NT2/D1 (cell line): ENCODE measurements around the gene ZNF268.

Source experiments
- DNase-seq: peaks from one replicate; pipeline ENCODE4 v3.0.0-alpha.2; 2011; ENCODE audit warnings: low read depth, low spot score
- H3K27me3 ChIP-seq: 2 replicates; pipeline ENCODE4 v1.6.0; 2011; ENCODE audit warnings: mild to moderate bottlenecking; ENCODE audit not compliant: insufficient read length, insufficient read depth
- H3K36me3 ChIP-seq: 2 replicates; pipeline ENCODE4 v1.6.1; 2011; ENCODE audit warnings: mild to moderate bottlenecking, low read length, mixed read lengths; ENCODE audit not compliant: insufficient read depth, insufficient read length
- H3K4me1 ChIP-seq: 2 replicates; pipeline ENCODE4 v1.5.1; 2011; ENCODE audit not compliant: insufficient read depth, insufficient read length
- H3K4me3 ChIP-seq: 2 replicates; pipeline ENCODE4 v1.5.1; 2011; ENCODE audit warnings: low read depth; ENCODE audit not compliant: insufficient read length
- H3K9ac ChIP-seq: 2 replicates; pipeline ENCODE4 v1.6.0; 2011; ENCODE audit warnings: low read depth; ENCODE audit not compliant: insufficient read length
- H3K9me3 ChIP-seq: 2 replicates; pipeline ENCODE4 v1.5.1; 2011; ENCODE audit warnings: mild to moderate bottlenecking, low read length; ENCODE audit not compliant: insufficient read depth
- SUZ12 ChIP-seq: IDR thresholded peaks from 2 replicates; pipeline ENCODE4 v1.6.1; 2011; ENCODE audit not compliant: insufficient read length, insufficient read depth; ENCODE audit errors: extremely low read depth
- YY1 ChIP-seq: IDR thresholded peaks from 2 replicates; pipeline ENCODE4 v1.6.1; 2011; ENCODE audit not compliant: insufficient read length, insufficient read depth
- ZNF274 ChIP-seq: IDR thresholded peaks from 2 replicates; pipeline ENCODE4 v1.6.1; 2011; ENCODE audit warnings: mild to moderate bottlenecking, low read depth, low read length

The ZNF268 gene

DNA sequence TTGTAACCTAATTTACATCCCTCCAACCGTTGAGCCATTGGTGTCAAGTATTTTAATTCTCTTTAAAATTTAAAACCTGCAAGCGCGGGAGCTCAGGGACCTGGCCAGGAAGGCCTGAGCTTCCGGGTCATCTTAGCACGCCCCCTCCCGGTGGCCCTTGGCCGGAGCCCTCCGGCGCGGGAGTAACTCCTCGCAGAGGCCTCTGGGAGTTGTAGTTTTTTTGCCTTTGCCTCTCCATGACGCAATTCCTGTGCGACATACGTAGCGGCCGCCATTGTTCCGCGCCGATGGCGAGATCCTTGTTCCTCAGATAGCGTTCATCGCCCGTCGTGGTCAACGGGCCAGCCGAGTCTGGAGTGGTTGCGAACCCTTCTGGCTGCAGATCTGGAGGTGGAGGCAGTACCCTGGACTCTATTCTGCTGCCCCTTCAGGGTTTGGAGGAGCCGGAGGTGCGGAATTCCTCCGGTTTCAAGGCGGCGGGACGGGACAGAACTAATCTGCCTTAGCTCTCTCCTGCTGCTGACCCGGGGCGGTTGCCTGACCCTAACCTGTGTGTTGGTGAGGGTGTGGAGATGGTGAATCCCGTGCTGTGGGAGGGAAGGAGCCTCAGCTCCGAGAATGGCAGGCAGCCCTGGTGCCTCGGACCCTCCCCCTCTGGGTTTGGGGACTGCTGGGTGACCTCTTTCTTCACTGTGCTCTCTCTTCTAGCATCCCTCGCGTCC lies at the start of gene ZNF268:
Gene ZNF268 (plus strand): TSS at position 258 of the 722 bp plus-strand sequence. CDS start 503 bp downstream, outside the sequence.
- H3K9me3 ChIP-seq = peaks cover 58% of the 10 kb centered on the region
- peak within 1 kb of the TSS; percentile 96 for H3K4me3 ChIP-seq
- DNase-seq = peak; percentile 97
- H3K4me1 ChIP-seq = no peaks in the 10 kb centered on the region
- peak within 1 kb of the TSS; percentile 97 for H3K9ac ChIP-seq
- no peaks in the 10 kb centered on the region for H3K27me3 ChIP-seq
- TF ChIP-seq ZNF274 (no peak), YY1 (peak; percentile 94)
- peaks cover 41% of the 10 kb centered on the region for H3K36me3 ChIP-seq

DNA sequence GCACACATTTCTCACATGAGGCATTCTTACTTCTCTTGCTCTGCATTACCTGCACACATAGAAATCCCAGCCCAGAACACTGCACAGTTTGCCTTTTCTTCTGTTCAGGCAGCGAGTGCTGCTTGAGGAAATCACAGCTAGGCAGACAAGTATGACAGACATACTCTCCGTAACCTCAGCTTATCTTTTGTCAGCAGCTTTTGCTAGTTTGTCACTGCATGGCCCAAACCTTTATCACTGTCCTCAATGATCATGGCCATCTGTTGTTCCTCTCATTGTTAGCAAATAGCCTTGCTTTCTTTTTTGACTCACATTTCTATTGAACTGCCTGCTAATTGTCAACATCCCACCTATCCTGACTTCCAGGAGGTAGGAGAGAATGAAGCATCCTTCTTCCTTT lies 45.5 kb upstream of the ZNF268 start:
- Histone ChIP-seq H3K36me3 (peaks cover 70% of the 10 kb centered on the region), H3K9ac (no peak overlapping the region), H3K4me1 (no peaks in the 10 kb centered on the region), H3K9me3 (peaks cover 80% of the 10 kb centered on the region), H3K4me3 (no peak overlapping the region), H3K27me3 (no peaks in the 10 kb centered on the region)
- no peak for DNase-seq
- no peak for TF ChIP-seq YY1

DNA sequence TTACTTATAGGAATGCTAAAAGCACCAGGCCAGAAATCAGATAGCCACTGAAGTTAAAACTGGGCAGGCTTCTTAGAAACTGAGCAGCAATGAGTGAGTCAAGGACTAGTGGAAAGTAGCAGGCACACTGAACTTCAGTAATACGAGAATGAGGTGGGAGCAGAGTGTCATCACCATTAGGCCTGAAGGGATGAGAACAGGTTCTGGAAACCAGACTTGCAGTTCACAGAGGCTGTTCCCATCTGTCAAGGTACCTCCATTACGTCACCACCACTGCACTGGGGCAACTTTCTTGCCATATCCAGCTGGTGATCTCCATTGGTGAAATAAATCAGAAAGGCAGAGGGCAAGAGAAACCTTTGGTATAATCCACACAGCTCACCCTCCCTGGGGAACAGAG lies 35.3 kb upstream of the ZNF268 start:
- Histone ChIP-seq H3K4me3 (no peak overlapping the region), H3K27me3 (no peaks in the 10 kb centered on the region), H3K9me3 (peaks cover 64% of the 10 kb centered on the region), H3K9ac (no peak overlapping the region), H3K4me1 (no peaks in the 10 kb centered on the region), H3K36me3 (peaks cover 71% of the 10 kb centered on the region)
- TF ChIP-seq ZNF274 (no peak), SUZ12 (no peak), YY1 (no peak)
- no peak for DNase-seq

DNA sequence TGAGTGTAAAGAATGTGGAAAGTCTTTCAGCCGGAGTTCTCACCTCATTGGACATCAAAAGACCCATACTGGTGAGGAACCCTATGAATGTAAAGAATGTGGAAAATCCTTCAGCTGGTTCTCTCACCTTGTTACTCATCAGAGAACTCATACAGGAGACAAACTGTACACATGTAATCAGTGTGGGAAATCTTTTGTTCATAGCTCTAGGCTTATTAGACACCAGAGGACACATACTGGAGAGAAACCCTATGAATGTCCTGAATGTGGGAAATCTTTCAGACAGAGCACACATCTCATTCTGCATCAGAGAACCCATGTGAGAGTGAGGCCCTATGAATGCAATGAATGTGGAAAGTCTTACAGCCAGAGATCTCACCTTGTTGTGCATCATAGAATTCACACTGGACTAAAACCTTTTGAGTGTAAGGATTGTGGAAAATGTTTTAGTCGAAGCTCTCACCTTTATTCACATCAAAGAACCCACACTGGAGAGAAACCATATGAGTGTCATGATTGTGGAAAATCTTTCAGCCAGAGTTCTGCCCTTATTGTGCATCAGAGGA lies 25.1 kb upstream of the ZNF268 start:
- TF ChIP-seq ZNF274 = peak; percentile 95
- TF ChIP-seq YY1 = no peak
- Histone ChIP-seq H3K27me3 (no peaks in the 10 kb centered on the region), H3K4me3 (no peak overlapping the region), H3K9me3 (peaks cover 92% of the 10 kb centered on the region), H3K9ac (no peak overlapping the region), H3K36me3 (peaks cover 76% of the 10 kb centered on the region), H3K4me1 (no peaks in the 10 kb centered on the region)
- DNase-seq = no peak

DNA sequence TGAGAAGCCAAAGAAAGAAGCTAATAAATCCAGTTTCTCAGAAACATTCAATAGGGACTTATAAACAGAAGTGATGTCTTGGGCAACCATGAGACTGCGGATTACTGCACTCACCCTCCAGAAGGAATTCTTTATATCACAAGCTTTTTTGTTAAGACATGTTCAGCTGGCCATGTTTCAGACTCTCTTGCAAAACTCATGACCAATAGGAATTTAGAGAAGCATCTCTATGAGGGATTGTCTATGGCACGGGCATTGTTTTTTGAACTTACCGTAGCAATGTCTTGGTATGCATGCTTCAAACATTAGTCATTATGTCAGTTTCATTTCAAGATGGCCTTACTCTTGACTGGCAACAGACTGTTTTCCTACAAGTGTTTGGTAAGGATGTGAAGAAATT lies 15.5 kb upstream of the ZNF268 start:
- no peak overlapping the region for H3K9ac ChIP-seq
- H3K27me3 ChIP-seq = no peaks in the 10 kb centered on the region
- DNase-seq = no peak
- TF ChIP-seq SUZ12 = no peak
- TF ChIP-seq YY1 = no peak
- TF ChIP-seq ZNF274 = no peak
- no peak overlapping the region for H3K4me3 ChIP-seq
- H3K9me3 ChIP-seq = peaks cover 45% of the 10 kb centered on the region
- no peaks in the 10 kb centered on the region for H3K36me3 ChIP-seq
- no peaks in the 10 kb centered on the region for H3K4me1 ChIP-seq

DNA sequence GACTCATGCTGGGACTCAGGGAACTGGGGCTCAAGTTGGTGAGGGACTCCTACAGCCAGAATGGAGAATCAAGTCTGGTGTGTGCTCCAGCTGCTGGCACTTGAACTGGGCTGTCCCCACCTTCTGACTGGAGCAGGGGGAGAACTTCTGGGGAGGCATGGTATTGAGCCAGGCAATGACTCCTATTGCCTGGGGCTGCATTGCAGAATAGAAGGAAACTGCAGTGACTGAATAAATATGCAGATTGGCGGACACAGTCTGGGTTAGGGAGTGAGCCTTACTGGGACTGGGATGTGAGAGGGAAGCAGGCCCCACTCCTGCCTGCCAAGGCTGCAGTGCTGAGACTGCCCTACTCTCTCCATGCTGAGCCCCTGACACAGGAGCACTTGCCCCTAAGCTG lies 8.8 kb upstream of the ZNF268 start:
- no peaks in the 10 kb centered on the region for H3K27me3 ChIP-seq
- DNase-seq = no peak
- H3K36me3 ChIP-seq = no peaks in the 10 kb centered on the region
- no peak overlapping the region for H3K4me3 ChIP-seq
- no peak for TF ChIP-seq YY1
- no peak for TF ChIP-seq SUZ12
- TF ChIP-seq ZNF274 = no peak
- H3K9ac ChIP-seq = no peak overlapping the region
- H3K9me3 ChIP-seq = peaks cover 49% of the 10 kb centered on the region
- H3K4me1 ChIP-seq = no peaks in the 10 kb centered on the region

DNA sequence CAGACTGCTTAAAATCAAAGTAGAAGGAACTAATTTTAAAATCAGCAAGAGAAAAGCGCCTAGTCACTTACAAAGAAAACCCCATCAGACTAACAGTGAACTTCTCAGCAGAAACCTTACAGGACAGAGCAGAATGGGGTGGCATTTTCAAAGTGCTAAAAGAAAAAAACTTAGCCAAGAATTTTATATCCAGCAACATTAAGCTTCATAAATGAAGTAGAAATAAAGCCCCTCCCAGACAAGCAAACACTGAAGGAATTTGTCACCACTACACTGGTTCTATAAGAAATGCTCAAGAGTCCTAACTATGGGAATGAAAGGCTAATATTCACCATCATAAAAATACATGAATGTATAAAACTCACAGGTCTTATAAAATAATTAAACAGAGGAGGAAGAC lies 6.4 kb upstream of the ZNF268 start:
- TF ChIP-seq YY1 (no peak), SUZ12 (no peak), ZNF274 (no peak)
- Histone ChIP-seq H3K9ac (no peak overlapping the region), H3K36me3 (no peaks in the 10 kb centered on the region), H3K27me3 (no peaks in the 10 kb centered on the region), H3K4me3 (no peak overlapping the region), H3K9me3 (peaks cover 41% of the 10 kb centered on the region), H3K4me1 (no peaks in the 10 kb centered on the region)
- DNase-seq = no peak
